ENCODE data around the gene GPD2. TPM values are rescaled to one million over a fixed set of nuclear protein-coding genes. Genes with fewer than 3 reads are reported as not detected.

The GPD2 gene
- total RNA-seq: 127 and 156 TPM in 2 replicates

DNA sequence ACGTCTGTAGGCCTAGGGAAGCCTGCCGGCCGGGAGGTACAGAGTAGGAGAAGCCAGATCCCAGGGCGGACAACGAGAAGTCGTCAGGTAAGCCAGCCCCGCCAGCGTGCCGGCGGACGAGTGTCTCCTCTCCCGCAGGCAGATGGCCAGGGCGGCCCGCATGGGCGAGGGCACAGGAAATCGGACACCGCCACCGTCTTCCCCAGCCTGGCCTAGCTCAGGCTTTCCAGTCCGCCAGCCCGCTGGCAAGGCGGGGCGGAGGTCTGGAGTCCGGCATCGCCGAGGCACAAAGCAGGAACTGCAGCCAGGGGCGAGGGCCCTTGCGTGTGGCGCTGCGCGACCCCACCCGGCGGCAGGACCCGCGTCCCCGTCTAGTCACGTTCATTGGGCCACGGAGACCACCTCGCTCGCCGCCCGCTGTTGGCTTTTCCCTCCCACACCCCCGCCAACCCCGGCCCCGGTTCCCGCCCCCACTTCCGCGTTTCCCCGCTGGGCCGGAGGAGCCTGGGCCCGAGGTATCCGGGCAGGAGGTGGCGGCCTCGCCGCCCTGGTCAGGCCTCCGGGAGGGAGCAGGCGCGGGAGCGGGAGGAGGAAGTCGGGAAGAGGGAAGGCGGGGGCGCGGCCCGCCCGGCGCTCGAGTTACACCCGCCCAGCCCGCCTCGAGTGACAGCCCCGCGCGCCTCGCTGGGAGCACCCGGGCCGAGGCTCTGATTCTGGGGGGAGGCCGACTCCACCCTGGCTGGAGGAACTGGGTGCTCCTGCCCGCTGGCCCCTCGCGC is at the start of gene GPD2:
Gene GPD2 (plus strand): TSS at position 662 of the 779 bp plus-strand sequence. CDS start 39,727 bp downstream, outside the sequence.

Other genes starting within 250 kb of the GPD2 start
- gene NR4A2, start 103.7 kb upstream of the GPD2 start, total RNA-seq: 0.24 and 0.43 TPM in 2 replicates